NOMO-1 (cell line): Measurements from ENCODE around the gene NUP93.

Experiments
- DNase-seq, 2 experiments: peaks; one replicate each; lab custom pipeline; 2025; ENCODE audit not compliant: unreplicated experiment in 2 of 2; lab: John Stamatoyannopoulos, UW

NUP93 gene

DNA sequence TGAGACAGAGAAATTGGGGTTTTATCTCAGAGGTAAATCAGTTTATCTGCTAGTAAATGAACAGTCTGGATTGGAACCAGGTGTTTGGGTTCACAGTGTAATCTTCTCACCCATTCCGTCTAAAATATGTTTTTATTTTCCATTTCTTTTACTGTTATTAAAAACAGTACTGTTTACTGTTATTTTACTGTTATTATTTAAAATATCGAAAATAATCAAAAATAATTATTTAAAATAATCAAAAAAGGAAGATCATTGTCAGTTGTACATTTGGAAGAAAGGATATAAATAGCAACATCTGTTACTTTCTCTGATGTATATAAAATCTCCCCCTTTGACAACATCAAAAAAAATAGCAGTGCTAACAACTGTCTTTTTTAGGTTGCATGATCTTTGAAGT is 11.5 kb downstream of the NUP93 start:
- no peak for DNase-seq

- DNase-seq: peak in 1 of 2 experiments; percentile 62
Measured at GRCh38 chr16:56742030-56742984, 12.4 kb downstream of the NUP93 start.

GRCh38 chr16:56743840-56744239 is 13.9 kb downstream of the NUP93 start:
- DNase-seq: no peak

DNA sequence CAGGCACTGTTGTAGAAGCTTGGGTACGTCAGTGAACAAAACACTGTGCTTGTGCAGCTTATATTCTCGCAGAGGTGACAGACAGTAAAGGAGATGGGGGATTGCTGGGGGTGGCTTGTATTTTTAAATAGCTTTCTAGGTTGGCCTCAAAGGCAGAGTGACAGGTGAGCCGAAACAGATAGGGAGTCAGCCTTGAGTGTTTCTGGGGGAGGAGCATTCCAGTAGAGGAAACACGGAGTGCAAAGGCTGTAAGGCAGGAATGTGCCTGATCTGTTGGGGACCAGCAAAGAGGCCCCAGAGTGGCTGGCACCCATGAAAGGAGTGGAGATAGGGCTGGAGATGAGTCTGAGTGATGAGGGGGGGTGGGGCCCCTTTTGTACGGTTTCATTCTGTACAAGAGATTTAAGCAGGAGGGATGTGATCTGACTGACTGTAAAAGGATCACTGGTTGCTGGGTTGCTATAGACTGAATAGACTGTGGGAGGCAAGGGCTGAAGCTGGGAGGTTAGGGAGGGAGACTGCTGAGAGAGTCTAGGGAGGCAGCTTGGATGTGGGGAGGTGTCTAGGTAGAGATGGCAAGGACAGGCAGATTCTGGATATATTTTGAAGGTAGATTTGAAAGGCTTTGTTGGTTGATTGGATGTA is 15.2 kb downstream of the NUP93 start:
- DNase-seq: no peak

- DNase-seq: no peak
Measured at GRCh38 chr16:56747486-56748045, 17.6 kb downstream of the NUP93 start.

DNA sequence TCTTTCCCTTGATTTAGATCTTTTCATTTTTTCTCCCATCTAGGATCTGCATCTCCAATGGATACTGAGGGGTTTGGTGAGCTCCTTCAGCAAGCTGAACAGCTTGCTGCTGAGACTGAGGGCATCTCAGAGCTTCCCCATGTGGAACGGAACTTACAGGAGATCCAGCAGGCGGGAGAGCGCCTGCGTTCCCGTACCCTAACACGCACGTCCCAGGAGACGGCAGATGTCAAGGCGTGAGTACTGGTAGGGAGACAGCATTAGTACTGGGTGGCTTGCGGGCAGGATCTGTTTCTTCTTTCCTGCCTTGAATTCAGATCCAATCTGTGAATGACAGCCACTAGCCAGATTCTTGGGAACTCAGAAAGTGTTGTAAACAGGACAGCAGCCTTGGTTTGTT is 18.3 kb downstream of the NUP93 start:
- no peak for DNase-seq

- DNase-seq: no peak
Measured at GRCh38 chr16:56748826-56749225, 18.9 kb downstream of the NUP93 start.

- peak in 1 of 2 experiments; percentile 20 for DNase-seq
Measured at GRCh38 chr16:56749672-56750491, 20.0 kb downstream of the NUP93 start.

- no peak for DNase-seq
Measured at GRCh38 chr16:56753410-56753809, 23.5 kb downstream of the NUP93 start.

DNA sequence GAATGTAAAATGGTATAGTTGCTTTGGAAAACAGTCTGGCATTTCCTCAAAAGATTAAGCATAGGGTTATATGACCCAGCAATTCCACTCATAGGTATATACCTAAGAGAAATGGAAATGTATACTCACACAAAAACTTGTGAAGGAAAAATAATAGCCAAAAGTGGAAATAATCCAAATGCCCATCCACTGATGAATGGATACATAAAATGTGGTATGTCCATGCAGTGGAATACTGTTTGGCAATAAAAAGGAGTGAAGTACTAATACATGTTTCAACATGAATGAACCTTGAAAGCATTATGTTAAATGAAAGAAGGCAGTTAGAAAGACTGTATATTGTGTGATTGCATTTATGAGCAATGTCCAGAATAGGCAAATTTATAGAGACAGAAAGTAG is 25.1 kb downstream of the NUP93 start:
- DNase-seq: no peak

DNA sequence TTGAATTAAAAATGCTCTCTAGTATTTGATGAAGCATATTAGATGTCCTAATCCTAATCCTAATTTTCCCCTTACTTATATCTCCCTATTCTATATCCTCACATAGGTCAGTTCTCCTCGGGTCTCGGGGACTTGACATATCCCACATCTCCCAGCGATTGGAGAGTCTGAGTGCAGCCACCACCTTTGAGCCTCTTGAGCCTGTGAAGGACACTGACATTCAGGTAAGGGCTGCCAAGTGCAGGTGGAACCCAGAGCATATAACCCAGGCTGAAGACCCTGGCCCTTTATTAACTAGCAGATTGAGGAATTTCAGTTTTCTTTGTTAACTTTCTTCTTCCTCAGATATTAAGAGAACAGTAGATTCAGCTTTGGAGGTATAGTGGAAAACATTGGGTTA is 28.5 kb downstream of the NUP93 start:
- no peak for DNase-seq

- DNase-seq: no peak
Measured at GRCh38 chr16:56758930-56759329, 29.0 kb downstream of the NUP93 start.

- DNase-seq: no peak
Measured at GRCh38 chr16:56763291-56763916, 33.5 kb downstream of the NUP93 start.

DNA sequence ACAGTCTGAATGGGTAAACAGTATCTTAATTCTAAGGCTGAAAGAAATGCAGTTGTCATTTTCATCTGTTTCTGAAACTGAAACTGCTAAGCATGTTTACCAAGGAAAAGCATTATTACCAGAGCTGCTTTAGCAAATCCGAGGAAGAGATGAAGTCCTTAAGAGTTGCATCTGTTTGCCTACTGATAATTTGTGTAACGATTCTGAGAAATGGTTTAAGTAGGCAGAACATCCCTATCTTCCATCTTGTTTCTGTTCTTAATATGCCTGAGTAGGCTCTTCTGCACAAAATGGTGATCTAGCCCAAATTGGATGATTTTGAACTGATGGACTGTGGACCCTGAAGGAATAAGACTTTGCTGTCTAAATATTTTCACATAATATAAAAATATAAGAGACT is 34.9 kb downstream of the NUP93 start:
- DNase-seq: no peak

- DNase-seq: no peak
Measured at GRCh38 chr16:56765949-56766348, 36.0 kb downstream of the NUP93 start.

- no peak for DNase-seq
Measured at GRCh38 chr16:56767024-56767423, 37.1 kb downstream of the NUP93 start.

GRCh38 chr16:56769677-56770076 is 39.7 kb downstream of the NUP93 start:
- no peak for DNase-seq

DNA sequence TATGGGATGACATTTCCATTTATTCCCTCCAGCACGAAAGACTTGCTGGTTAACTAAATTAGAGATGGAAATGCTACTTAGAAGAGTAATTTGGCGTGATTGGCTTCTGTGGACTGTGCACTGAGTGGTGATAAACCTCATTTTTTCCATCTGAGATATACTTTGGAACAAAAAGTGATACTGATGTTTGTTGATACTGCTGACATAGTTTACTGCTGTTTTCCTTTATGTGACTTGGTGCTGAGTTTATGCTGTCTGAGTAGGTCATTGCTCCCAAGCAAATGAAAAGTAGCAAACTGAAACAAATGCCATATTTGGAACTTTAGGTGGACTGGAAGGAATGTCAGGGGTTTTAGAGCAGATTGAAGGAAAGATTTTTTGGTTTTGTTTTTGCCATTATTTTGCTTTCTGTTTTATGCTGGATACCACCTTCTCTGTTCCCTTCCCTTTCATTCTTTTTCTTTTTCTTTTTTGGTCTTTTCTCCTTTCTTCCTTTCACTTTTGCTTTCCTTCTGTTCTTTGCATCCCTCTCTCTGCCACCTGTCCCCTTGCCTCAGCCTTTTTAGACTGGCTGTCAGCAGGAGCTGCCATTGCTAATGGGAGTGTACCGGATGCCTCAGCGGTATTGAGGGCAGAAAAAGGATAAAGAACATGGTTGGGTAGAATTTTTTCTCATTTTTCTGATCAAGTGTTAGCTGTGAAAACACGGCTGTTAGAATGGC is 41.8 kb downstream of the NUP93 start:
- no peak for DNase-seq

- DNase-seq: no peak
Measured at GRCh38 chr16:56773532-56773931, 43.6 kb downstream of the NUP93 start.
